ENCODE measurements around the gene SDHB.

DNA sequence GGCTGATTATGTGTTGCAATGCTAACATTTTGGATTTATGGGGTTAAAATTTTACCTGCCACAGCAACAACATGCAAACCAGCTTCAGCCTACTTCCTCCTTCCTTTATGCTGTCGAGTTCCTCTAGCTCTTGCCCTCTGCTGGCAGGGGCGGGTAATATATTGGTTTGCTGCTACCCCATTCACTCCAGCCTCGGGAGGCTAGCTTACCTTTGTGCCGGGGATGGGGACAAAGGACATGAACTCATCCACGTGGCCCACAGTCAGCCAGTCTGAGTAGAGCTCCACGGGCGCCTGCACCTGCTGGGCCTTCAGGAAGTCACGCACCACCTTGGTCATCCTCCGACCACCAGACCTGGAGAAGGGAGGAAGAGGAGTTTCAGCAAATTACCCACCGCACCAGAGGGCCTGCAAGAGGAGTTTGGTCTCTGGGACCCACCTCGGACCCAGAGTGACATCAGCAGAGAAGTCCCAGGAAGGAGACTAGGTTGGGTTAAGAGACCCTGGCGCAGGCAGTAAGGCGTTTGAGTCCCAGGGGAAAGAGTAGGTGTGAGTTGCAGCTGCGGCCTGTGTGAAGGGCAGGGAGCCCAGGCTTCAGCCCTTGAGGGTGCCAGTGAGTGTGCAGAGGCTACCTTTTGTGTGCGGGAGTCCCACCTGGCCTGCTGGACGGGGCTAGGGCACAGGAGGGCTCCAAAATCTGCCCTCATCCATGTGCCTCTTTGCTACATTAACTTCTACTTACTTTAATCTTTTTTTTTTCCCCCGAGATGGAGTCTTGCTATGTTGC is 21.8 kb upstream of the SDHB start:
- TF ChIP-seq YY1 (IDR thresholded peaks at IDR 0.05; ENCODE audit: insufficient read depth, insufficient read length) (no peak), ZNF274 (IDR thresholded peaks at IDR 0.05; ENCODE audit: low read depth, low read length) (no peak), SUZ12 (IDR thresholded peaks at IDR 0.05; ENCODE audit: extremely low read depth, insufficient read depth, insufficient read length) (no peak)
